ENCODE measurements around the gene RRH. TPM values are rescaled to one million over a fixed set of nuclear protein-coding genes. Genes with fewer than 3 reads are reported as not detected.
"Not testable (repeated sequence)": the region's sequence is repeated elsewhere in the genome, so short reads cannot be mapped to it uniquely, and the experiment has no call there.

RRH gene
- total RNA-seq, 4 donors from 2014 or later = not detected

- TF ChIP-seq CTCF (IDR thresholded peaks at IDR 0.05) (no peak), POLR2A (IDR thresholded peaks at IDR 0.05) (no peak)
Measured at GRCh38 chr4:109875106-109875505, 47.3 kb downstream of the RRH start.

GRCh38 chr4:109875553-109875952 is 47.8 kb downstream of the RRH start:
- H3K4me1 ChIP-seq, DNase-seq, H3K36me3 ChIP-seq, H3K27ac ChIP-seq, H3K27me3 ChIP-seq, H3K9me3 ChIP-seq, H3K4me3 ChIP-seq: not testable (repeated sequence)

More at GRCh38 chr4:109875106-109875505, 47.3 kb downstream of the RRH start:
- DNase-seq = no peak
- H3K9me3 ChIP-seq = no peaks in the 10 kb centered on the region
- H3K27ac ChIP-seq = no peak overlapping the region
- no peaks in the 10 kb centered on the region for H3K27me3 ChIP-seq
- no peaks in the 10 kb centered on the region for H3K4me1 ChIP-seq
- no peak overlapping the region for H3K4me3 ChIP-seq
- no peaks in the 10 kb centered on the region for H3K36me3 ChIP-seq

GRCh38 chr4:109876634-109877265 is 49.0 kb downstream of the RRH start:
- Histone ChIP-seq H3K27me3 (no peaks in the 10 kb centered on the region), H3K4me1 (no peaks in the 10 kb centered on the region), H3K27ac (no peak overlapping the region), H3K4me3 (no peak overlapping the region), H3K9me3 (no peaks in the 10 kb centered on the region), H3K36me3 (no peaks in the 10 kb centered on the region)
- DNase-seq = no peak
- TF ChIP-seq CTCF (IDR thresholded peaks at IDR 0.05) = no peak

- TF ChIP-seq CTCF (IDR thresholded peaks at IDR 0.05) (no peak), POLR2A (IDR thresholded peaks at IDR 0.05) (no peak)
- Histone ChIP-seq H3K36me3 (no peaks in the 10 kb centered on the region), H3K27ac (no peak overlapping the region), H3K4me3 (no peak overlapping the region), H3K9me3 (no peaks in the 10 kb centered on the region), H3K27me3 (no peaks in the 10 kb centered on the region), H3K4me1 (no peaks in the 10 kb centered on the region)
- DNase-seq = no peak
Measured at GRCh38 chr4:109877400-109877799, 49.6 kb downstream of the RRH start.

GRCh38 chr4:109878355-109878754 is 50.6 kb downstream of the RRH start:
- DNase-seq = no peak
- no peak for TF ChIP-seq POLR2A (IDR thresholded peaks at IDR 0.05)
- no peak for TF ChIP-seq CTCF (IDR thresholded peaks at IDR 0.05)
- Histone ChIP-seq H3K27ac (no peak overlapping the region), H3K9me3 (no peaks in the 10 kb centered on the region), H3K36me3 (no peaks in the 10 kb centered on the region), H3K4me3 (no peak overlapping the region), H3K27me3 (no peaks in the 10 kb centered on the region), H3K4me1 (no peaks in the 10 kb centered on the region)

- Histone ChIP-seq H3K9me3 (no peaks in the 10 kb centered on the region), H3K36me3 (no peaks in the 10 kb centered on the region), H3K27ac (no peak overlapping the region), H3K4me1 (no peaks in the 10 kb centered on the region), H3K4me3 (no peak overlapping the region), H3K27me3 (no peaks in the 10 kb centered on the region)
- TF ChIP-seq POLR2A (IDR thresholded peaks at IDR 0.05) = no peak
- no peak for TF ChIP-seq CTCF (IDR thresholded peaks at IDR 0.05)
- DNase-seq = no peak
Measured at GRCh38 chr4:109879081-109879480, 51.3 kb downstream of the RRH start.

Measured in Peyer's patch (tissue), 4 donors.